GM23248 (cell line): Measurements from ENCODE around the gene CAPN6. TPM values are rescaled to one million over a fixed set of nuclear protein-coding genes. Genes with fewer than 3 reads are reported as not detected.

Experiments
- DNase-seq: peaks from one replicate; pipeline ENCODE4 v3.0.0-alpha.2; 2015
- H2AFZ ChIP-seq: fragments of 200-600 bp; sonication (generic); 2 replicates; pipeline ENCODE4 v1.6.1; 2016; ENCODE audit warnings: antibody characterized with exemption
- H3F3A ChIP-seq: fragments of 200-600 bp; sonication (generic); 2 replicates; pipeline ENCODE4 v1.6.1; 2016; ENCODE audit warnings: mild to moderate bottlenecking, antibody characterized with exemption, mixed run types; ENCODE audit not compliant: insufficient read depth
- H3K27ac ChIP-seq: fragments of 200-600 bp; sonication (generic); 2 replicates; pipeline ENCODE4 v1.5.1; 2016; ENCODE audit warnings: mild to moderate bottlenecking
- H3K27me3 ChIP-seq: fragments of 200-600 bp; sonication (generic); replicated peaks from 2 replicates; pipeline ENCODE4 v1.6.1; 2016; ENCODE audit warnings: mild to moderate bottlenecking; ENCODE audit not compliant: insufficient read depth
- H3K36me3 ChIP-seq: fragments of 200-600 bp; sonication (generic); 2 replicates; pipeline ENCODE4 v1.6.1; 2016; ENCODE audit warnings: low read depth, mild to moderate bottlenecking
- H3K4me1 ChIP-seq: fragments of 200-600 bp; sonication (generic); 2 replicates; pipeline ENCODE4 v1.6.1; 2016; ENCODE audit warnings: mild to moderate bottlenecking; ENCODE audit not compliant: insufficient read depth
- H3K4me2 ChIP-seq: fragments of 200-600 bp; sonication (generic); one replicate; pipeline ENCODE4 v1.6.1; 2016; ENCODE audit warnings: mild to moderate bottlenecking; ENCODE audit not compliant: unreplicated experiment
- H3K4me3 ChIP-seq: fragments of 200-600 bp; sonication (generic); 2 replicates; pipeline ENCODE4 v1.5.1; 2016; ENCODE audit warnings: mild to moderate bottlenecking
- H3K79me2 ChIP-seq: fragments of 200-600 bp; sonication (generic); 2 replicates; pipeline ENCODE4 v1.6.1; 2016; ENCODE audit warnings: mild to moderate bottlenecking; ENCODE audit not compliant: insufficient read depth
- H3K9ac ChIP-seq: fragments of 200-600 bp; sonication (generic); 2 replicates; pipeline ENCODE4 v1.6.1; 2016; ENCODE audit warnings: mild to moderate bottlenecking
- H3K9me2 ChIP-seq: fragments of 200-600 bp; sonication (generic); 2 replicates; pipeline ENCODE4 v1.6.1; 2016; ENCODE audit warnings: mixed run types, mild to moderate bottlenecking, moderate library complexity; ENCODE audit not compliant: insufficient read depth
- H3K9me3 ChIP-seq: fragments of 200-600 bp; sonication (generic); one replicate; pipeline ENCODE4 v1.6.1; 2017; ENCODE audit warnings: low read depth
- H4K20me1 ChIP-seq: fragments of 200-600 bp; sonication (generic); 2 replicates; pipeline ENCODE4 v1.6.0; 2016; ENCODE audit not compliant: insufficient read depth
- EZH2 ChIP-seq: fragments of 200-600 bp; sonication (generic); IDR thresholded peaks from 2 replicates; pipeline ENCODE4 v1.6.1; 2018; ENCODE audit warnings: antibody characterized with exemption, mild to moderate bottlenecking; ENCODE audit not compliant: insufficient read depth, poor library complexity, severe bottlenecking
- EZH2phosphoT487 ChIP-seq: fragments of 200-600 bp; sonication (generic); IDR thresholded peaks from 2 replicates; pipeline ENCODE4 v1.6.1; 2018; ENCODE audit warnings: antibody characterized with exemption, moderate library complexity, mild to moderate bottlenecking, low read depth; ENCODE audit not compliant: insufficient read depth
- WGBS, 2 experiments: methylation state at CpG; one replicate each; pipeline ENCODE4 v1.1.6; 2015 to 2017; ENCODE audit warnings: low lambda C conversion rate in 2 of 2, low coverage in 1 of 2; ENCODE audit errors: missing lambda C conversion rate in 2 of 2; 5-methylcytosine and 5-hydroxymethylcytosine counted together
- in situ Hi-C: fragments of 300-500 bp; cut with MboI; formaldehyde crosslinking; loops from 2 replicates; pipeline ENCODE4 v1.15.0; 2020
- polyA plus RNA-seq: library from polyadenylated mRNA; unstranded; fragments of >200 nt; fragmentation: Nextera tagmentation; extraction: Ambion mirVana; gene quantifications from 2 replicates; pipeline ENCODE4 v1.2.1, GENCODE V29; 2016
- total RNA-seq: library from RNA; depleted of rRNA; stranded (reverse); fragments of >200 nt; shearing (Covaris generic); gene quantifications from 2 replicates; pipeline ENCODE4 v1.2.3, GENCODE V29; 2014

Gene CAPN6
- total and polyA plus RNA-seq, 2 experiments from 2014 or later: not detected

DNA sequence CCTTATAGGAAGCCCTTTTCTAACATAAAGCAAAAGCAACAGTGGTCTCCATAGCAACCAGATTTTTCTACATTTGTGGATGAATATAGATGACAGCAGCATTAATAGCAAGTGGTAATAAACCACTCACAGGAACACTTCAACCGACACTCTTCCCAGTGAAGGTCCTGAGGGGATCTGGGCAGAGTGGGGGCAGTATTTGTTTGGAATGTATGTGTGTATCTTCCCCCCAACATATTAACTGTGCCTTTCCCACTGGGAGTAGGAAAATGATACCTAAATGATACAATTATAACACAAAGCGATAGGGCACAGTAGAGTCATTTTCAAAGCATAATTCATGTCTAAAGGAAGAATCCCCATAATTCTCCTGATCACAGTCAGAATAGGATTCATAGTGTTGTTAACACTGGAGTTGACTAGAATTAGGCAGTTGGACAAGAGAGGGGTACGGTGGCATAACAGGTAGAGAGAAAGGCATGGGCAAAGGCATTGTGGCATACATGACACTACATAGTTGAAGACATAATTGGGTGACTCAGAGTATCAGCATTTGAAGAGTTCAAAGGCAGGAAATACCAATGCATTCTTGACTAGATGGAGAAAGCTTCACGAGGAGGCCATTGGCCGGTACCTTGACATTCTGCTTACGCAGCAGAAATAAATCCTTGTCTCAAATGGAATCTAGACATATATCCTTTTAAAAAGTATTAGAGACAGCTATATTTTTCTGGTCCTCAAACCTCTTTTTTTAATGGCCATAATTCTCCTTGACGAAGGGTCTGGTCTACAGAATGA is 15.2 kb downstream of the CAPN6 start:
- Histone ChIP-seq H2AFZ (no peak overlapping the region), H3F3A (no peaks in the 10 kb centered on the region), H3K4me1 (no peaks in the 10 kb centered on the region), H3K9me3 (no peaks in the 10 kb centered on the region), H3K4me2 (no peak overlapping the region), H3K27ac (no peak overlapping the region), H3K9ac (no peak overlapping the region), H3K9me2 (no peaks in the 10 kb centered on the region), H3K27me3 (no peaks in the 10 kb centered on the region), H4K20me1 (no peaks in the 10 kb centered on the region), H3K36me3 (no peaks in the 10 kb centered on the region), H3K4me3 (no peak overlapping the region), H3K79me2 (no peaks in the 10 kb centered on the region)
- no peak for DNase-seq
- 82 to 83% methylated on average over 7 of the region's 7 CpGs for WGBS, 2 experiments
- in situ Hi-C loops: no loop called here
- TF ChIP-seq EZH2phosphoT487 (no peak), EZH2 (no peak)

DNA sequence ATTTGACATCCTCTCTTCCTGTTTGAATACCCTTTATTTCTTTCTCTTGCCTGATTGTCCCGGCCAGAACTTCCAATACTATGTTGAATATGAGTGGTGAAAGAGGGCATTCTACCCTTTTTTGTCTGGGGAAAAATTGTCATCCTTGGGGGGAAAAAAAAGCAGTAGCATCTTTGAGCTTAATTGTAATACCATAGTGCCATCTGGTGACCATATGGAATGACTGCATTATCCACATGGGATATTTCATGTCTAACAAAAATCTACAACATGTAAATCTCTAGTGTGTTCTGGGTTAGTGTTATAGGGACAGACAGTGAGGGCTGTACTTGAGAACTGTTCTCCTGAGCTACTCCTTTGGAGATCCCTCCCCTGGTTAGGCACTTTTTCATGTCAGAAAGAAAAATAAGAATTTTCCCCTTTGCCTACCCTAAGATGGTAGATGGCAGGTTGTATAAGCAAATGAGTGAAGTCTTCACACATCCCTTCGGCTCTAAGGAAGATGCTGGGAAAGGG is 26.0 kb downstream of the CAPN6 start:
- Histone ChIP-seq H3K9me3 (no peaks in the 10 kb centered on the region), H3K4me3 (no peak overlapping the region), H3K79me2 (no peaks in the 10 kb centered on the region), H3K27me3 (no peaks in the 10 kb centered on the region), H3K4me2 (no peak overlapping the region), H3K36me3 (no peaks in the 10 kb centered on the region), H4K20me1 (no peaks in the 10 kb centered on the region), H3K9me2 (no peaks in the 10 kb centered on the region), H2AFZ (no peak overlapping the region), H3K9ac (no peak overlapping the region), H3K4me1 (no peaks in the 10 kb centered on the region), H3K27ac (no peak overlapping the region), H3F3A (no peaks in the 10 kb centered on the region)
- peak; percentile 25 for DNase-seq
- in situ Hi-C loops: no loop called here
- TF ChIP-seq EZH2phosphoT487 (no peak), EZH2 (no peak)
- WGBS, 2 experiments: 6 to 13% methylated on average over 2 of the region's 2 CpGs

DNA sequence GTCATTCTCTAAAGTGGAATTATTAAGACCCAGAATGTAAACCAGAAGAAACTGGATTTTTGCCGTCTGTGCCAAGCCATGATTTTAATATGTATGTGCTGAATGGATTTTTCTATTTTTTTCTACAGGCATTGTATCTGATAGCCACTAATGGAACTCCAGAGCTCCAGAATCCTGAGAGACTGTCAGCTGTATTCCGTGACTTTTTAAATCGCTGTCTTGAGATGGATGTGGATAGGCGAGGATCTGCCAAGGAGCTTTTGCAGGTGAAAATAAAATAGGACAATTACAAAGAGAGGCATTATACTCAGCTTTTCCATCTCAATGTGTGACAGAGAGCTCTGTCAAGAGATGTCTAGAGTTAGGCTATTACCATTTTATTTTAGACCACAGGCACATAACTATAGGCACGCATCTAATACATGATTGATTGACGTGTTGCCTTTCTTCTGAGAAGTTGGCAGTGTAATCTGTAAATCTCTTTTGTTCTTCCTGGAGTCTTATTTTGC is 53.9 kb downstream of the CAPN6 start:
- Histone ChIP-seq H3K27ac (no peak overlapping the region), H4K20me1 (no peaks in the 10 kb centered on the region), H3K36me3 (no peaks in the 10 kb centered on the region), H3K4me2 (no peak overlapping the region), H3K4me1 (no peaks in the 10 kb centered on the region), H3K79me2 (no peaks in the 10 kb centered on the region), H3K9me3 (no peaks in the 10 kb centered on the region), H3K9me2 (no peaks in the 10 kb centered on the region), H2AFZ (no peak overlapping the region), H3K4me3 (no peak overlapping the region), H3K27me3 (no peaks in the 10 kb centered on the region), H3F3A (no peaks in the 10 kb centered on the region), H3K9ac (no peak overlapping the region)
- no peak for TF ChIP-seq EZH2phosphoT487
- TF ChIP-seq EZH2: no peak
- DNase-seq: no peak
- in situ Hi-C loops: no loop called here
- 72 to 74% methylated on average over 6 of the region's 6 CpGs for WGBS, 2 experiments

DNA sequence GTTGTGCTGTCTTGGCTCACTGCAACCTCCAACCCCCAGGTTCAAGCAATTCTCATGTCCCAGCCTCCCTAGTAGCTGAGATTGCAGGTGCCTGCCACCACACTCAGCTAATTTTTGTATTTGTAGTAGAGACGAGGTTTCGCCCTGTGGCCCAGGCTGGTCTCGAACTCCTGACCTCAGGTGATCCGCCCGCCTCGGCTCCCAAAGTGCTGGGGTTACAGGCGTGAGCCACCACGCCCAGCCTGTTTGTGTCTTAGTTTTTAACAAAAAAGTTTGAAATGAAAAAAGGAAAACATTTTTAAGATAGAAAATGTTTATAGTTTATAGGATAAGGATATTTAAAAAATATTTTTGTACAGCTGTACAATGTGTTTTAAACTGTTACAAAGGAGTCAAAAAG is 62.4 kb downstream of the CAPN6 start:
- Histone ChIP-seq H3K79me2 (no peaks in the 10 kb centered on the region), H3K9me2 (no peaks in the 10 kb centered on the region), H2AFZ (no peak overlapping the region), H3K4me1 (no peaks in the 10 kb centered on the region), H3K36me3 (no peaks in the 10 kb centered on the region), H3F3A (no peaks in the 10 kb centered on the region), H3K4me3 (no peak overlapping the region), H3K4me2 (no peak overlapping the region), H4K20me1 (no peaks in the 10 kb centered on the region), H3K27me3 (no peaks in the 10 kb centered on the region), H3K27ac (no peak overlapping the region), H3K9me3 (no peaks in the 10 kb centered on the region), H3K9ac (no peak overlapping the region)
- TF ChIP-seq EZH2phosphoT487 (no peak), EZH2 (no peak)
- WGBS, 2 experiments: 79 to 83% methylated on average over 6 to 8 of the region's 8 CpGs
- no peak for DNase-seq
- in situ Hi-C loops: no loop called here
